ENCODE measurements around the gene COX7C.

- no peak for TF ChIP-seq POLR2A (IDR thresholded peaks at IDR 0.05)
- TF ChIP-seq, protein P1, sequence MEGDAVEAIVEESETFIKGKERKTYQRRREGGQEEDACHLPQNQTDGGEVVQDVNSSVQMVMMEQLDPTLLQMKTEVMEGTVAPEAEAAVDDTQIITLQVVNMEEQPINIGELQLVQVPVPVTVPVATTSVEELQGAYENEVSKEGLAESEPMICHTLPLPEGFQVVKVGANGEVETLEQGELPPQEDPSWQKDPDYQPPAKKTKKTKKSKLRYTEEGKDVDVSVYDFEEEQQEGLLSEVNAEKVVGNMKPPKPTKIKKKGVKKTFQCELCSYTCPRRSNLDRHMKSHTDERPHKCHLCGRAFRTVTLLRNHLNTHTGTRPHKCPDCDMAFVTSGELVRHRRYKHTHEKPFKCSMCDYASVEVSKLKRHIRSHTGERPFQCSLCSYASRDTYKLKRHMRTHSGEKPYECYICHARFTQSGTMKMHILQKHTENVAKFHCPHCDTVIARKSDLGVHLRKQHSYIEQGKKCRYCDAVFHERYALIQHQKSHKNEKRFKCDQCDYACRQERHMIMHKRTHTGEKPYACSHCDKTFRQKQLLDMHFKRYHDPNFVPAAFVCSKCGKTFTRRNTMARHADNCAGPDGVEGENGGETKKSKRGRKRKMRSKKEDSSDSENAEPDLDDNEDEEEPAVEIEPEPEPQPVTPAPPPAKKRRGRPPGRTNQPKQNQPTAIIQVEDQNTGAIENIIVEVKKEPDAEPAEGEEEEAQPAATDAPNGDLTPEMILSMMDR (IDR thresholded peaks at IDR 0.05): no peak
Observed at GRCh38 chr5:86579502-86579901, 38.2 kb upstream of the COX7C start.
